ENCODE results near the gene GPR158. TPM values are rescaled to one million over a fixed set of nuclear protein-coding genes. Genes with fewer than 3 reads are reported as not detected.

Gene GPR158
- total RNA-seq, 1 donor from 2014 or later = 7.5 TPM

- Mint-ChIP-seq H3K4me1 (peaks cover 4% of the 10 kb centered on the region), H3K27ac (no peak overlapping the region), H3K36me3 (no peaks in the 10 kb centered on the region), H3K27me3 (ENCODE audit: low read depth) (no peaks in the 10 kb centered on the region), H3K4me3 (no peak overlapping the region), H3K9me3 (peaks cover 21% of the 10 kb centered on the region)
- no peak for TF ChIP-seq CTCF (IDR thresholded peaks at IDR 0.05; ENCODE audit: unreplicated experiment)
- DNase-seq (ENCODE audit: low spot score in 2 of 2, unreplicated experiment in 2 of 2) = no peak
Measured at GRCh38 chr10:25629333-25629732, 454.5 kb downstream of the GPR158 start.

DNA sequence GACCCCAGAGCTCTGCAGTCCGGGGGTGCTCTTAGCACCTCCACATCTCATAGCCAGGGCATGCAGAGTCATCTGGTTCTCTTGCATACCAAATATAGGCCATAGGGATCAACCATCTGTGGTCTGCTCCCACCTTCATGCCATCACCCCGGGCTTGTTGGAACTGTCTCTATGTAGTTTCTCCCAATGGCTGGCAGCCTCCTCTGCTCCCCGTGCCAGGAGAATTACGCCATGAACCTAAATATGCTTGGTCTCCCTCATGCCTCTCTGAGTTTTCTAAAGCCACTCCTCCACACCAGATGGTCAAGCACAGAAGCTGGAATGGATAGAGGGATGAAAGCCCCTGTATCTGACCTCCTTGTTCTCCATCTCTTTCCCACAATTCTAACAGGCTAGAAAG lies 456.7 kb downstream of the GPR158 start:
- no peak for TF ChIP-seq CTCF (IDR thresholded peaks at IDR 0.05; ENCODE audit: unreplicated experiment)
- Mint-ChIP-seq H3K27me3 (ENCODE audit: low read depth) (no peaks in the 10 kb centered on the region), H3K9me3 (peaks cover 11% of the 10 kb centered on the region), H3K4me3 (no peak overlapping the region), H3K36me3 (no peaks in the 10 kb centered on the region), H3K27ac (no peak overlapping the region), H3K4me1 (peaks cover 9% of the 10 kb centered on the region)
- no peak for DNase-seq (ENCODE audit: low spot score in 2 of 2, unreplicated experiment in 2 of 2)

DNA sequence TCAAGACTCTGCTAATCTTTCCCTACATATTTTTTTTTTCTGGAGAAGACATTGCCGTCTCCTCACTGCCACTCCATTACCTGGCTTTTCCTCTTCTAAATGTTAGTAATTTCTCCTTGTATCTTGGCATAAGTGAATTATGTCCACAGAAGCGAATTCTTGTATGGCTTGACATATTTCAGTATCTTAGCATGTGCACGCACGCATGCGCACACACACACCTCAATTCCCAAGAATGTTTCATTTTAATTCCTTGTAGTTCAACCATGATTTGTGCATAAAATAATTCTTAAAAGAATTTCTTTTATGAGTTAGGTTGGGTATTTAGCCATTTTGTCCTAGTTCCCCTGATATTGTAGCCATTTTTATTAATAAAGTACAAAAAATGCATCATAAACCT lies 458.0 kb downstream of the GPR158 start:
- Mint-ChIP-seq H3K4me3 (no peak overlapping the region), H3K4me1 (peaks cover 9% of the 10 kb centered on the region), H3K9me3 (peaks cover 4% of the 10 kb centered on the region), H3K27me3 (ENCODE audit: low read depth) (no peaks in the 10 kb centered on the region), H3K36me3 (no peaks in the 10 kb centered on the region), H3K27ac (no peak overlapping the region)
- DNase-seq (ENCODE audit: low spot score in 2 of 2, unreplicated experiment in 2 of 2) = no peak
- TF ChIP-seq CTCF (IDR thresholded peaks at IDR 0.05; ENCODE audit: unreplicated experiment) = no peak

DNA sequence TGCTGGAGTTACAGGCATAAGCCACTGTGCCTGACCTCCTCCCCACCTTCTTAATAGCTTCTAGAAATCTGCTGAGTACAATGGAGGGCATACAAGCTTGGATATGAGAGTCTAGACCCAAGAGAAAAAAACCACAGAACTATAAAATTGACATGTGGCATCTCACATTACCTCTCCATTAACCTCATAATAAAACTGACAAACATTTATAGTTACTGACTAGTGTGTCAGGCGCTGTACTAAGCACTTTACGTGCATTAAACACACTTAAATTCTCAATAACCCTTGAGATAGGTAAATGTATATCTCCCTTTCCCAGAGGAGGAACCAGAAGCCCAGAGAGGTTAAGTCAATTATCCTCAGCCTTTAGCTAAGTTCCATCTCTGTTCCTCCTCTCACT lies 458.7 kb downstream of the GPR158 start:
- peaks cover 9% of the 10 kb centered on the region for H3K4me1 Mint-ChIP-seq
- H3K27ac Mint-ChIP-seq = no peak overlapping the region
- H3K36me3 Mint-ChIP-seq = no peaks in the 10 kb centered on the region
- TF ChIP-seq CTCF (IDR thresholded peaks at IDR 0.05; ENCODE audit: unreplicated experiment) = no peak
- H3K9me3 Mint-ChIP-seq = peaks cover 3% of the 10 kb centered on the region
- no peaks in the 10 kb centered on the region for H3K27me3 Mint-ChIP-seq (ENCODE audit: low read depth)
- DNase-seq (ENCODE audit: low spot score in 2 of 2, unreplicated experiment in 2 of 2) = no peak
- no peak overlapping the region for H3K4me3 Mint-ChIP-seq

DNA sequence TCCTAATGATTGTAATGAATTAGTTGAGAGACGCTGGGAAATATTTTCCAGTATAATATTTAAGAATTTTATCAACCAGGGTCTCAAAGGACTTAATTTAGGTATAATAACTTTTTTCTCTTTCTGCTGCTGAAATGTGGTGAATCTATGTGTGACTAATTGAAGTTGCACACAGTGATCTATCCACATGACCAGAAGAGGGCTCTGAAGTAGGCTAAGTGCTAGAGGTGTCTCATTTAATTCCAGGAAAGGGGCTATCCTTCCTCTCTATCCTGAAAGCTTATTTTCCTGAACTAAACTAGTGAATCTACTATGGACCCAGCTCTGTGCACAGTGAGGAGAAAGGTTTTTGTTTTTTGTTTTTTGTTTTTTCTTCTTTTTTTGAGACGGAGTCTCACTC lies 464.8 kb downstream of the GPR158 start:
- Mint-ChIP-seq H3K4me3 (no peak overlapping the region), H3K9me3 (peaks cover 3% of the 10 kb centered on the region), H3K4me1 (peaks cover 5% of the 10 kb centered on the region), H3K27me3 (ENCODE audit: low read depth) (no peaks in the 10 kb centered on the region), H3K36me3 (no peaks in the 10 kb centered on the region), H3K27ac (no peak overlapping the region)
- no peak for DNase-seq (ENCODE audit: low spot score in 2 of 2, unreplicated experiment in 2 of 2)
- TF ChIP-seq CTCF (IDR thresholded peaks at IDR 0.05; ENCODE audit: unreplicated experiment) = no peak

GRCh38 chr10:25641595-25641994 lies 466.8 kb downstream of the GPR158 start:
- H3K27me3 Mint-ChIP-seq (ENCODE audit: low read depth) = no peaks in the 10 kb centered on the region
- no peak overlapping the region for H3K27ac Mint-ChIP-seq

More at GRCh38 chr10:25641595-25641994, 466.8 kb downstream of the GPR158 start:
- no peak overlapping the region for H3K4me3 Mint-ChIP-seq
- DNase-seq (ENCODE audit: low spot score in 2 of 2, unreplicated experiment in 2 of 2) = no peak
- TF ChIP-seq CTCF (IDR thresholded peaks at IDR 0.05; ENCODE audit: unreplicated experiment) = no peak
- no peaks in the 10 kb centered on the region for H3K4me1 Mint-ChIP-seq
- no peaks in the 10 kb centered on the region for H3K36me3 Mint-ChIP-seq
- H3K9me3 Mint-ChIP-seq = peaks cover 3% of the 10 kb centered on the region
